ENCODE results near the gene CLEC4C. TPM values are rescaled to one million over a fixed set of nuclear protein-coding genes. Genes with fewer than 3 reads are reported as not detected.

The CLEC4C gene
- total and polyA plus RNA-seq, 10 of the 15 experiments (the other 5 are each of a cell fraction or from before 2014, with no cell fraction given): 0.38 to 12.2 (median 4.6) TPM

DNA sequence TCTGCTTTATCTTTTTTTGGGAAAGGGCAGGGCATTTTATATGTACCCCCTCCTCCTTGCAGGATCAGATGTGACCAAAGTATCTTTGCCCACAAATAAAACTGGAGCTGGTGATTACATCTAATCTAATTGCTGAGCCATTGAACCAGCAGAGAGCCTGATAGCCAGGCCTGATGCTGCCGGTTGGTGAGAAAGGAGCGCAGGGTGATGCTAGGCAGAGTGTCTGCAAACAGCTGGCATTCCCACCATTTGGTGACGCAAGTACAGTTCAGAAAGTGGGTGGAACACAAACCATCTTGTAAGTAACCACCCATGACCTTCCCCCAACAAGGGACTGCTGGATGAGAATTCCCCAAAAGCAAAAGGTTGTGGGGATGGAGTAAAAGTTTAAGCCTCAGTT is 23.2 kb downstream of the CLEC4C start:
- H3K27ac ChIP-seq (ENCODE audit: control insufficient read depth, insufficient read depth): no peak overlapping the region
- H2AFZ ChIP-seq (ENCODE audit: control insufficient read depth, low read depth, low read length): no peak overlapping the region
- H3K9ac ChIP-seq (ENCODE audit: control insufficient read depth, insufficient read depth, low read length): no peak overlapping the region
- H3K9me3 ChIP-seq (replicated peaks; ENCODE audit: control insufficient read depth, insufficient read depth, low read length): no peaks in the 10 kb centered on the region
- H3K79me2 ChIP-seq (ENCODE audit: control insufficient read depth, insufficient read depth, low read length): no peaks in the 10 kb centered on the region
- SMC1A ChIA-PET (ENCODE audit: uncharacterized antibody, unreplicated experiment): no interaction called here
- CTCF ChIA-PET: no interaction called here
- H3K4me2 ChIP-seq (ENCODE audit: control insufficient read depth, insufficient read depth): no peak overlapping the region
- no TSS peak for BruUV-seq (replicated peaks)
- POLR2A ChIA-PET: no interaction called here
- H3K4me1 ChIP-seq (ENCODE audit: control insufficient read depth, insufficient read depth, low read length): no peaks in the 10 kb centered on the region
- no peaks in the 10 kb centered on the region for H3K27me3 ChIP-seq (replicated peaks in 1 of 2; ENCODE audit: control insufficient read depth in 2 of 2, insufficient read depth in 2 of 2, low read length in 1 of 2)
- H3K36me3 ChIP-seq (ENCODE audit: control insufficient read depth in 2 of 2, insufficient read depth in 2 of 2, low read length in 1 of 2): no peaks in the 10 kb centered on the region
- TF ChIP-seq, protein P1, sequence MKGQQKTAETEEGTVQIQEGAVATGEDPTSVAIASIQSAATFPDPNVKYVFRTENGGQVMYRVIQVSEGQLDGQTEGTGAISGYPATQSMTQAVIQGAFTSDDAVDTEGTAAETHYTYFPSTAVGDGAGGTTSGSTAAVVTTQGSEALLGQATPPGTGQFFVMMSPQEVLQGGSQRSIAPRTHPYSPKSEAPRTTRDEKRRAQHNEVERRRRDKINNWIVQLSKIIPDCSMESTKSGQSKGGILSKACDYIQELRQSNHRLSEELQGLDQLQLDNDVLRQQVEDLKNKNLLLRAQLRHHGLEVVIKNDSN (IDR thresholded peaks at IDR 0.05; ENCODE audit: borderline replicate concordance, extremely low read length, insufficient read depth, low read depth, low read length): no peak
- TF ChIP-seq ASH2L (IDR thresholded peaks at IDR 0.05; ENCODE audit: borderline replicate concordance, low read depth) (no peak), JUNB (IDR thresholded peaks at IDR 0.05) (no peak), TAF1 (IDR thresholded peaks at IDR 0.05; ENCODE audit: borderline replicate concordance, low read depth, low read length) (no peak), CBX3 (IDR thresholded peaks at IDR 0.05; ENCODE audit: borderline replicate concordance, low read depth) (no peak), RFX5 (IDR thresholded peaks at IDR 0.05; ENCODE audit: low read depth, low read length) (no peak), MEF2A (IDR thresholded peaks at IDR 0.05; ENCODE audit: insufficient read depth, low read depth, low read length) (no peak), NR2F1 (conservative IDR thresholded peaks at IDR 0.05) (no peak)
- TF ChIP-seq, protein P2, sequence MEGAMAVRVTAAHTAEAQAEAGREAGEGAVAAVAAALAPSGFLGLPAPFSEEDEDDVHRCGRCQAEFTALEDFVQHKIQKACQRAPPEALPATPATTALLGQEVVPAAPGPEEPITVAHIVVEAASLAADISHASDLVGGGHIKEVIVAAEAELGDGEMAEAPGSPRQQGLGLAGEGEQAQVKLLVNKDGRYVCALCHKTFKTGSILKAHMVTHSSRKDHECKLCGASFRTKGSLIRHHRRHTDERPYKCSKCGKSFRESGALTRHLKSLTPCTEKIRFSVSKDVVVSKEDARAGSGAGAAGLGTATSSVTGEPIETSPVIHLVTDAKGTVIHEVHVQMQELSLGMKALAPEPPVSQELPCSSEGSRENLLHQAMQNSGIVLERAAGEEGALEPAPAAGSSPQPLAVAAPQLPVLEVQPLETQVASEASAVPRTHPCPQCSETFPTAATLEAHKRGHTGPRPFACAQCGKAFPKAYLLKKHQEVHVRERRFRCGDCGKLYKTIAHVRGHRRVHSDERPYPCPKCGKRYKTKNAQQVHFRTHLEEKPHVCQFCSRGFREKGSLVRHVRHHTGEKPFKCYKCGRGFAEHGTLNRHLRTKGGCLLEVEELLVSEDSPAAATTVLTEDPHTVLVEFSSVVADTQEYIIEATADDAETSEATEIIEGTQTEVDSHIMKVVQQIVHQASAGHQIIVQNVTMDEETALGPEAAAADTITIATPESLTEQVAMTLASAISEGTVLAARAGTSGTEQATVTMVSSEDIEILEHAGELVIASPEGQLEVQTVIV (IDR thresholded peaks at IDR 0.05; ENCODE audit: borderline replicate concordance, partially characterized antibody): no peak
- TF ChIP-seq, protein P3, sequence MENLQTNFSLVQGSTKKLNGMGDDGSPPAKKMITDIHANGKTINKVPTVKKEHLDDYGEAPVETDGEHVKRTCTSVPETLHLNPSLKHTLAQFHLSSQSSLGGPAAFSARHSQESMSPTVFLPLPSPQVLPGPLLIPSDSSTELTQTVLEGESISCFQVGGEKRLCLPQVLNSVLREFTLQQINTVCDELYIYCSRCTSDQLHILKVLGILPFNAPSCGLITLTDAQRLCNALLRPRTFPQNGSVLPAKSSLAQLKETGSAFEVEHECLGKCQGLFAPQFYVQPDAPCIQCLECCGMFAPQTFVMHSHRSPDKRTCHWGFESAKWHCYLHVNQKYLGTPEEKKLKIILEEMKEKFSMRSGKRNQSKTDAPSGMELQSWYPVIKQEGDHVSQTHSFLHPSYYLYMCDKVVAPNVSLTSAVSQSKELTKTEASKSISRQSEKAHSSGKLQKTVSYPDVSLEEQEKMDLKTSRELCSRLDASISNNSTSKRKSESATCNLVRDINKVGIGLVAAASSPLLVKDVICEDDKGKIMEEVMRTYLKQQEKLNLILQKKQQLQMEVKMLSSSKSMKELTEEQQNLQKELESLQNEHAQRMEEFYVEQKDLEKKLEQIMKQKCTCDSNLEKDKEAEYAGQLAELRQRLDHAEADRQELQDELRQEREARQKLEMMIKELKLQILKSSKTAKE (IDR thresholded peaks at IDR 0.05; ENCODE audit: low read depth, poor library complexity, severe bottlenecking): no peak
- WGBS (ENCODE audit: insufficient coverage, insufficient replicate concordance, low lambda C conversion rate, missing lambda C conversion rate): 70% methylated on average over 3 of the region's 3 CpGs
- RAD21 ChIA-PET (ENCODE audit: unreplicated experiment): no interaction called here
- FAIRE-seq (no peak), DNase-seq (ENCODE audit: low read depth, low spot score) (no peak), ATAC-seq (no peak)
- intact Hi-C loops (cut with micrococcal nuclease; ENCODE audit: unreplicated experiment): no loop called here
- no peak overlapping the region for H3K4me3 ChIP-seq
- H4K20me1 ChIP-seq (ENCODE audit: control insufficient read depth, insufficient read depth): no peaks in the 10 kb centered on the region
- in situ Hi-C loops (cut with MboI): no loop called here
